ENCODE measurements around the gene BCAR1. TPM values are rescaled to one million over a fixed set of nuclear protein-coding genes. Genes with fewer than 3 reads are reported as not detected.

Gene BCAR1
- total and polyA plus RNA-seq, 12 donors, result 54.6 to 85.2 (median 71.3) TPM

DNA sequence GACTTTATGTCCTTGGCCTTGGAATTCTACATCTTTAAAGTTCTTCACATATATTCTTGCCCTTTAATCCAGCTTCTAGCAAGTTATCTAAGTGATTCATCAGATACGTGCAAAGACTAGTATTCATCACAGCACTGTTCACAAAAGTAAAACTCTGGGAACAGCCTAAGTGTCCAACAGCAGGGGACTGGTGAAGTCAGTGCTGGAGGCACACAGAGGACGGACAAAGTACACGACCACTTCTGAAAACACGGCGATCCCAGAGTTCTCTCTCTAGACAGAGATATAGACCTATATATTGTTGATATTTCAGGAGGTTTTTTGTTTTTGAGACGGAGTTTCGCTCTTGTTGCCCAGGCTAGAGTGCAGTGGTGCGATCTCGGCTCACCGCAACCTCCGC is 19.9 kb downstream of the BCAR1 start:
- Histone ChIP-seq H3K4me1 (peaks cover 6 to 45% (median 26%) of the 10 kb centered on the region in 9 donors), H3K27me3 (peaks cover 0 to 29% (median 0%) of the 10 kb centered on the region in 7 donors), H3K4me3 (no peak overlapping the region), H3K36me3 (peaks cover 0 to 89% (median 63%) of the 10 kb centered on the region in 9 donors), H3K9me3 (no peaks in the 10 kb centered on the region), H3K27ac (no peak overlapping the region)
- 91 to 92% methylated on average over 11 of the region's 11 CpGs for WGBS, 2 donors
- ATAC-seq, result no peak
- TF ChIP-seq, protein P1, sequence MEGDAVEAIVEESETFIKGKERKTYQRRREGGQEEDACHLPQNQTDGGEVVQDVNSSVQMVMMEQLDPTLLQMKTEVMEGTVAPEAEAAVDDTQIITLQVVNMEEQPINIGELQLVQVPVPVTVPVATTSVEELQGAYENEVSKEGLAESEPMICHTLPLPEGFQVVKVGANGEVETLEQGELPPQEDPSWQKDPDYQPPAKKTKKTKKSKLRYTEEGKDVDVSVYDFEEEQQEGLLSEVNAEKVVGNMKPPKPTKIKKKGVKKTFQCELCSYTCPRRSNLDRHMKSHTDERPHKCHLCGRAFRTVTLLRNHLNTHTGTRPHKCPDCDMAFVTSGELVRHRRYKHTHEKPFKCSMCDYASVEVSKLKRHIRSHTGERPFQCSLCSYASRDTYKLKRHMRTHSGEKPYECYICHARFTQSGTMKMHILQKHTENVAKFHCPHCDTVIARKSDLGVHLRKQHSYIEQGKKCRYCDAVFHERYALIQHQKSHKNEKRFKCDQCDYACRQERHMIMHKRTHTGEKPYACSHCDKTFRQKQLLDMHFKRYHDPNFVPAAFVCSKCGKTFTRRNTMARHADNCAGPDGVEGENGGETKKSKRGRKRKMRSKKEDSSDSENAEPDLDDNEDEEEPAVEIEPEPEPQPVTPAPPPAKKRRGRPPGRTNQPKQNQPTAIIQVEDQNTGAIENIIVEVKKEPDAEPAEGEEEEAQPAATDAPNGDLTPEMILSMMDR (IDR thresholded peaks at IDR 0.05), result no peak
- intact Hi-C loops (cut with DNase I), result loop anchor here in 5 of 10 donors (5.0 to 10.0 kb wide), 6 partner anchors 34 to 171 kb away; no protein-coding TSS in a partner anchor
- DNase-seq, result no peak

GRCh38 chr16:75230471-75231110 is 20.8 kb downstream of the BCAR1 start:
- TF ChIP-seq, protein P1 (IDR thresholded peaks at IDR 0.05), result no peak
- H3K4me3 ChIP-seq, result no peak overlapping the region
- 65 to 72% methylated on average over 9 of the region's 9 CpGs for WGBS, 2 donors
- H3K9me3 ChIP-seq, result no peaks in the 10 kb centered on the region
- ATAC-seq (peak in 3 of 8 donors; percentile 20 to 50 (median 28)), DNase-seq (no peak)
- H3K27me3 ChIP-seq, result peaks cover 0 to 35% (median 0%) of the 10 kb centered on the region in 7 donors
- H3K36me3 ChIP-seq, result peaks cover 0 to 79% (median 60%) of the 10 kb centered on the region in 9 donors
- peak overlapping the region in 8 of 10 donors; percentile 10 to 51 (median 31) for H3K27ac ChIP-seq
- H3K4me1 ChIP-seq, result peaks cover 6 to 55% (median 26%) of the 10 kb centered on the region in 9 donors
- intact Hi-C loops (cut with DNase I), result loop anchor here in 5 of 10 donors (5.0 to 10.0 kb wide), 6 partner anchors 33 to 172 kb away; no protein-coding TSS in a partner anchor

DNA sequence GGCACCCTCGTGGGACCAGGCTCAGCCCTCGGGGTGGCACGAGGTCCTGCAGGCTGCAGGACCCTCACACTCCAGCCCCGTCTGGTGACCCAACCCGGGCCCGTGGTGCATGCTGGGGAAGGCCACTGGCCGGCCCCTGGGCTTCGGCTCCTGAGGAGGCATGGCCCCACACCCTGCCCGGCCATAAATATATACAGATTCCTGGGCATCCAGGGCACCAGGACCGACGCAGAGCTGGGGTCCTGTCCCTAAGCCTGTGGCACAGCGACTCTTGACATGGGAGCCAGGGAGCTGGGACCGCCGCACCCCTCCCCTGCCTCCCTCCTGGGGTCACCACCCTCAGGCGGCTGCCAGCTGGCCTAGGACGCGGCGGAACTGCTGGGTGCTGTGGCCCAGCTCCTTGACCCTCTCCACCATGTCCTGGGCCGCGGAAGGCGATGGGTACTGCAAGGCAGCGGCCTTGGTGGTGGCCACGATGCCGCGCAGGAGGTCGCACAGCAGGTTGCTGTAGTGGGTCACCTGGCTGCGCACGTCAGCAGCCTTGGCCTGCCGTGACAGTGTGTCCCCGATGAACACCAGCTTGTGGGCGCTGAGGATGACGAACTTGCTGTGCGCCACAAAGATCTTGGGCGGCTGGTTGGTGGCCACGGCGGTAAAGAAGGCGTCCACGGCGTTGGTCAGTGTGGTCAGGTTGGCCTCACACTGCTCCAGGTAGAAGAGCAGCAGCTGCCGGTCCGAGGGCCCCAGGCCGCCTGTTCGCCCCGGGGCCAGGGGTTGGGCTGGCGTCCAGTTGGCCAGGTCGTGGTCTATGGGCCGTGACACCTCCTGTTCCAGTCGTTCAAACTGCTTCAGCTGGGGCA is 22.0 kb downstream of the BCAR1 start:
- DNase-seq, result no peak
- TF ChIP-seq, protein P1 (IDR thresholded peaks at IDR 0.05), result no peak
- ATAC-seq, result no peak
- Histone ChIP-seq H3K27ac (peak overlapping the region in 3 of 10 donors; percentile 34 to 51 (median 38)), H3K36me3 (peaks cover 0 to 67% (median 48%) of the 10 kb centered on the region in 9 donors), H3K9me3 (no peaks in the 10 kb centered on the region), H3K4me1 (peaks cover 4 to 56% (median 20%) of the 10 kb centered on the region in 9 donors), H3K27me3 (peaks cover 0 to 38% (median 0%) of the 10 kb centered on the region in 7 donors), H3K4me3 (no peak overlapping the region)
- intact Hi-C loops (cut with DNase I), result loop anchor here in 5 of 10 donors (5.0 to 10.0 kb wide), 6 partner anchors 32 to 173 kb away; no protein-coding TSS in a partner anchor
- WGBS, 2 donors, result 90 to 92% methylated on average over 48 of the region's 48 CpGs
